Brain microvascular endothelial cell (primary cell): Measurements from ENCODE around the gene TRPC4AP.

ENCODE experiments used
- DNase-seq: peaks from one replicate; pipeline ENCODE4 v3.0.0-alpha.2; 2020
- H3K27ac ChIP-seq: fragments of 250-450 bp; sonication (Bioruptor Pico); 2 replicates; pipeline ENCODE4 v1.5.1; 2020; ENCODE audit warnings: mild to moderate bottlenecking, moderate library complexity
- H3K27me3 ChIP-seq: fragments of 250-450 bp; sonication (Bioruptor Pico); replicated peaks from 2 replicates; pipeline ENCODE4 v1.5.1; 2020; ENCODE audit warnings: mild to moderate bottlenecking
- H3K36me3 ChIP-seq: fragments of 250-450 bp; sonication (Bioruptor Pico); replicated peaks from 2 replicates; pipeline ENCODE4 v1.5.1; 2020; ENCODE audit warnings: mild to moderate bottlenecking
- H3K4me3 ChIP-seq: 2 replicates; pipeline ENCODE4 v1.5.1; 2011; ENCODE audit warnings: low read depth, mild to moderate bottlenecking, control low read depth, low read length, moderate library complexity
- CTCF ChIP-seq: IDR thresholded peaks from 2 replicates; pipeline ENCODE4 v1.5.1; 2011; ENCODE audit warnings: low read depth, mild to moderate bottlenecking, moderate library complexity, low read length, control low read depth, inconsistent platforms; ENCODE audit errors: missing control alignments
- in situ Hi-C: cut with HindIII; loops from 2 replicates; pipeline ENCODE4 v1.10.0; 2017; ENCODE audit warnings: low sequenced_read_pairs, low pct_ligation_motif_present

TRPC4AP gene

GRCh38 chr20:35009665-35010328 lies 82.8 kb downstream of the TRPC4AP start:
- no peaks in the 10 kb centered on the region for H3K27me3 ChIP-seq
- no peak for DNase-seq
- in situ Hi-C loops, result no loop called here
- TF ChIP-seq CTCF, result no peak
- no peak overlapping the region for H3K4me3 ChIP-seq
- no peak overlapping the region for H3K27ac ChIP-seq
- peaks cover 84% of the 10 kb centered on the region for H3K36me3 ChIP-seq

- peaks cover 88% of the 10 kb centered on the region for H3K36me3 ChIP-seq
- no peak for TF ChIP-seq CTCF
- no peak overlapping the region for H3K27ac ChIP-seq
- in situ Hi-C loops, result no loop called here
- no peak for DNase-seq
- H3K4me3 ChIP-seq, result no peak overlapping the region
- no peaks in the 10 kb centered on the region for H3K27me3 ChIP-seq
Measured at GRCh38 chr20:35008411-35009342, 83.9 kb downstream of the TRPC4AP start.

- no peak overlapping the region for H3K4me3 ChIP-seq
- no peaks in the 10 kb centered on the region for H3K27me3 ChIP-seq
Measured at GRCh38 chr20:35007891-35008290, 84.7 kb downstream of the TRPC4AP start.

GRCh38 chr20:35007413-35007812 lies 85.2 kb downstream of the TRPC4AP start:
- Histone ChIP-seq H3K27me3 (no peaks in the 10 kb centered on the region), H3K36me3 (peaks cover 88% of the 10 kb centered on the region), H3K27ac (no peak overlapping the region), H3K4me3 (no peak overlapping the region)
- in situ Hi-C loops, result no loop called here
- no peak for DNase-seq
- no peak for TF ChIP-seq CTCF

More at GRCh38 chr20:35007891-35008290, 84.7 kb downstream of the TRPC4AP start:
- DNase-seq, result no peak
- Histone ChIP-seq H3K36me3 (peaks cover 87% of the 10 kb centered on the region), H3K27ac (no peak overlapping the region)
- no peak for TF ChIP-seq CTCF
- in situ Hi-C loops, result no loop called here

DNA sequence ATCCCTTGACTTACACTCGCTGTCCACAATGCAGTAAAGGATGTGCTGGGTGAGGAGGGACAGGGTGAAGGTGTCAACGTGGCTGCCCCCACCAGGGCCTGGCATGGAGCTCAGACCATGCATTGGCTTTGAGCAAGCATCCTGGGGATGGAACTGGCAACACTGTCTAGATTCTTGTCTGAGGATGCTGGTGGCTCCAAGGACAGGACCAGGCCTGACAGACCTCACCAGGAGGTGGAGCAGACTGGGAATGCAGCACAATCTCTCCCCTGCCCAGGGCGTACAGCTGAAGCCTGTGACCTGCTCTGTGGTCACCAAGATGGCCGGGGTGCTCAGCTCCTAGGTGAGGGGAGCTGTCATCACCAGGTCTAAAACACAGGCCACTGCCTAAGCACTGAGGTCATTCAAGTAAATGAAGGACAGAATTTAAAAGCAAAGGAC lies 86.1 kb downstream of the TRPC4AP start:
- Histone ChIP-seq H3K4me3 (no peak overlapping the region), H3K27ac (no peak overlapping the region), H3K27me3 (no peaks in the 10 kb centered on the region), H3K36me3 (peaks cover 89% of the 10 kb centered on the region)
- no peak for TF ChIP-seq CTCF
- DNase-seq, result no peak
- in situ Hi-C loops, result no loop called here
